Glutamatergic neuron (in vitro differentiated cells): ENCODE results near the gene DNAJB9. TPM values are rescaled to one million over a fixed set of nuclear protein-coding genes. Genes with fewer than 3 reads are reported as not detected.

Experiments
- DNase-seq: peaks from one replicate; pipeline ENCODE4 v3.0.0; 2022
- H3K27ac Mint-ChIP-seq: one replicate; pipeline ENCODE4 v1.8.0; 2020; ENCODE audit warnings: mild to moderate bottlenecking, mixed read lengths, inconsistent platforms; ENCODE audit not compliant: unreplicated experiment
- H3K27me3 Mint-ChIP-seq: one replicate; pipeline ENCODE4 v1.8.0; 2020; ENCODE audit warnings: mild to moderate bottlenecking, moderate library complexity, mixed read lengths, inconsistent platforms; ENCODE audit not compliant: unreplicated experiment
- H3K36me3 Mint-ChIP-seq: one replicate; pipeline ENCODE4 v1.8.0; 2020; ENCODE audit warnings: mild to moderate bottlenecking, mixed read lengths, inconsistent platforms; ENCODE audit not compliant: unreplicated experiment
- H3K4me1 Mint-ChIP-seq: one replicate; pipeline ENCODE4 v1.8.0; 2020; ENCODE audit warnings: mild to moderate bottlenecking, low read depth, mixed read lengths, inconsistent platforms; ENCODE audit not compliant: unreplicated experiment
- H3K4me3 Mint-ChIP-seq: one replicate; pipeline ENCODE4 v1.8.0; 2020; ENCODE audit warnings: mild to moderate bottlenecking, mixed read lengths, inconsistent platforms; ENCODE audit not compliant: unreplicated experiment
- H3K9me3 Mint-ChIP-seq: one replicate; pipeline ENCODE4 v1.8.0; 2020; ENCODE audit warnings: mild to moderate bottlenecking, moderate library complexity, mixed read lengths, inconsistent platforms; ENCODE audit not compliant: unreplicated experiment
- total RNA-seq: library from RNA; stranded (reverse); fragmentation: NEBNext Ultra II Directional; extraction: Animal tissue kit (Norgen Biotek cat#: 25700); gene quantifications from one replicate; pipeline ENCODE4 v1.2.1, GENCODE V29; 2021; ENCODE audit not compliant: unreplicated experiment
- TF ChIP-seq, protein P1 (sequence below): fragments of 200-600 bp; sonication (generic); IDR thresholded peaks from one replicate; pipeline ENCODE4 v1.5.0; 2021; ENCODE audit not compliant: partially characterized antibody, unreplicated experiment

DNAJB9 gene
- total RNA-seq, 1 donor from 2014 or later = 21.6 TPM

DNA sequence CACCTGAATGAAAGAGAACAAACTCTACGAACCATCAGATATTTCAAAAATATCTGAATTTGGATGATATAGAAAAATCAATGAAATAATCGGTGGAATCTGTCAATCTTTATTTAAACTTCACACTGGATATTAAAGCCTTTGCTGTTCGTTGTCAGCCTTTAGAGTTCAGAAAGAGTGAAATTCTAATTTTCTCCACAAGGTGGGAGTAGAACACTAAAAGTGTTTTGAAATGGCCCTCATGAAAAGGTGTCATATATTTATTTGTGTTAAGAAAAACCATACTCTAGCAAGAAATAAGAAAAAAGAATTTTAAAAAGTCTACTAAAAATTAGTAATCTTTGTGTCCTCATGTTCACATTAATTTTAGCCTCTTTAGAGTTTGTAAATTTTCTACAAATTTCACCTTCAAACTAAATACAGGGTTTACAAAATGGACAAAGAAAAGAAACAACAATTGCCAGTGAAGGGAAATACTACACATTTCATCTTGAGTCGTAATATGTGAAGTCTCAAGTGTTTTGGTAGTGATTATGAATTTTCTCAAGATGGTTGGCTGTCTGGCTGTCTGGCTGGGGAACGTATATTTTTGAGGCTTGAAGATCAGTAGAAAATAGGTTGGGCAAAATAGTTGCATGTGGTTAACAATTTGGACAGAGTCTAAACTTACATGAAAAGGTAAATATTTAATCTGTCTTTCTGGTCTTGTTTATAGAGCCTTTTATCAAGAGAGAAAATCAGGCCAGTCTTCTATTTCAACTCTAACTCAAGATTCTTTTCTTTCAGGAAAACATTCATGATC is 43.7 kb downstream of the DNAJB9 start:
- DNase-seq = no peak
- H3K27ac Mint-ChIP-seq = no peak overlapping the region

DNA sequence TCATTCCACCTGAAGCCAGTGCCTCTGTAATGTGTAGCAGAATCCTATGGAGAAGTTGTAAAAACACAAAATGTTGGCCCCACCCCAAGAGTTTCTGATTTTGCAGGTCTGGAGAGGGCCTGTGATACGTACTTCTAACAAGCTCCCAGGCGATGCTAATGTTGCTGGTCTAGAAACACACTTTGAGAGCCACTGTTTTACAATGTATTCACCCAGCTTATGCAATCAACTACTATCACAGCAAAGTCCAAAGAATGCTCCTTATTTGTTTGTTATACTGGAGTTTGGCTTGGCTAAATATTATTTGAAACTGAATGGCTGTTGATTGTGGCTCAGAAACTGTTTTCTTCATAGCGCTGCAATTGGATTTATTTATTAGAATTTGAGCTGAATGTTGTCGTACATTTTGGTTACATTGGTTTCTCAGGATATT is 44.3 kb downstream of the DNAJB9 start:
- TF ChIP-seq, protein P1, sequence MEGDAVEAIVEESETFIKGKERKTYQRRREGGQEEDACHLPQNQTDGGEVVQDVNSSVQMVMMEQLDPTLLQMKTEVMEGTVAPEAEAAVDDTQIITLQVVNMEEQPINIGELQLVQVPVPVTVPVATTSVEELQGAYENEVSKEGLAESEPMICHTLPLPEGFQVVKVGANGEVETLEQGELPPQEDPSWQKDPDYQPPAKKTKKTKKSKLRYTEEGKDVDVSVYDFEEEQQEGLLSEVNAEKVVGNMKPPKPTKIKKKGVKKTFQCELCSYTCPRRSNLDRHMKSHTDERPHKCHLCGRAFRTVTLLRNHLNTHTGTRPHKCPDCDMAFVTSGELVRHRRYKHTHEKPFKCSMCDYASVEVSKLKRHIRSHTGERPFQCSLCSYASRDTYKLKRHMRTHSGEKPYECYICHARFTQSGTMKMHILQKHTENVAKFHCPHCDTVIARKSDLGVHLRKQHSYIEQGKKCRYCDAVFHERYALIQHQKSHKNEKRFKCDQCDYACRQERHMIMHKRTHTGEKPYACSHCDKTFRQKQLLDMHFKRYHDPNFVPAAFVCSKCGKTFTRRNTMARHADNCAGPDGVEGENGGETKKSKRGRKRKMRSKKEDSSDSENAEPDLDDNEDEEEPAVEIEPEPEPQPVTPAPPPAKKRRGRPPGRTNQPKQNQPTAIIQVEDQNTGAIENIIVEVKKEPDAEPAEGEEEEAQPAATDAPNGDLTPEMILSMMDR = no peak
- Mint-ChIP-seq H3K4me3 (no peak overlapping the region), H3K4me1 (peaks cover 13% of the 10 kb centered on the region), H3K9me3 (no peaks in the 10 kb centered on the region), H3K36me3 (no peaks in the 10 kb centered on the region), H3K27me3 (peaks cover 2% of the 10 kb centered on the region), H3K27ac (no peak overlapping the region)
- no peak for DNase-seq

More for the DNA sequence above, 43.7 kb downstream of the DNAJB9 start:
- TF ChIP-seq, protein P1 = peak; percentile 88
- H3K36me3 Mint-ChIP-seq = no peaks in the 10 kb centered on the region
- H3K9me3 Mint-ChIP-seq = no peaks in the 10 kb centered on the region
- H3K27me3 Mint-ChIP-seq = peaks cover 2% of the 10 kb centered on the region
- peaks cover 13% of the 10 kb centered on the region for H3K4me1 Mint-ChIP-seq
- no peak overlapping the region for H3K4me3 Mint-ChIP-seq

DNA sequence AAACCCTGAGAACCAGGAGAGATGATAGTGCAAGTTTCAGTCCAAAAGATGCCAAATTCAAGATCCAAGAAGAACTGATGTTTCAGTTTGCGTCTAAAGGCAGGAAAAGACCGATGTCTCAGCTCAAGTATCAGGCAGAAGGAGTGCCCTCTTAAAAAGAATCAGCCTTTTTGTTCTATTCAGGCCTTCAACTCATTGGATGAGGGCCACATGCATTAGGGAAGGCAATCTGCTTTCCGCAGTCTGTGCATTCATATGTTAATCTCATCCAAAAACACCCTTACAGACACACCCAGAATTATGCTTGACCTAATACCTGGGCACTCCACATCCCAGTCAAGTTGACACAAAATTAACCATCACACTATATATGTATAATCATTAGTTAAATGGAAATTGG is 45.2 kb downstream of the DNAJB9 start:
- no peaks in the 10 kb centered on the region for H3K9me3 Mint-ChIP-seq
- peak overlapping the region; percentile 16 for H3K27ac Mint-ChIP-seq
- TF ChIP-seq, protein P1 = no peak
- H3K27me3 Mint-ChIP-seq = peaks cover 2% of the 10 kb centered on the region
- no peak for DNase-seq
- H3K4me3 Mint-ChIP-seq = no peak overlapping the region
- H3K4me1 Mint-ChIP-seq = peaks cover 13% of the 10 kb centered on the region
- H3K36me3 Mint-ChIP-seq = no peaks in the 10 kb centered on the region

DNA sequence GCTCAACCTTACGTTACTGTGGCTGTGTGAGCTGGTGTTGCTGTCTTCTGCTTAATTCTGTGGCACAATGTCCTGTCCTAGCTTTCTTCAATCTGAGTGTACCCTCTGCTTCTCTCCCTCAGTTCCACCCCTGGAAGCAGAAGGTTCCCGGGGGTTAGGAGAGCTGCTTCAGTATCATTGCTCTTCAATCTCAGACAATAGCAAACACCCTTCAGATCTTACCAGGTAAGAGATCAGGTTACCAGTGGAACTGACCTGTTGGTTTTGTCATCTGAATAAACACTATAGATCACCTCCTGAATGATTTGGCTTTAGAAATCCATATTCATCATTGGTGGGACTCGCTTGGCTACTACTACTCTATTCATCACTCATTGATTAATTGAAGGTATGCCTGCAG is 48.4 kb downstream of the DNAJB9 start:
- no peak overlapping the region for H3K4me3 Mint-ChIP-seq
- no peak overlapping the region for H3K27ac Mint-ChIP-seq

DNA sequence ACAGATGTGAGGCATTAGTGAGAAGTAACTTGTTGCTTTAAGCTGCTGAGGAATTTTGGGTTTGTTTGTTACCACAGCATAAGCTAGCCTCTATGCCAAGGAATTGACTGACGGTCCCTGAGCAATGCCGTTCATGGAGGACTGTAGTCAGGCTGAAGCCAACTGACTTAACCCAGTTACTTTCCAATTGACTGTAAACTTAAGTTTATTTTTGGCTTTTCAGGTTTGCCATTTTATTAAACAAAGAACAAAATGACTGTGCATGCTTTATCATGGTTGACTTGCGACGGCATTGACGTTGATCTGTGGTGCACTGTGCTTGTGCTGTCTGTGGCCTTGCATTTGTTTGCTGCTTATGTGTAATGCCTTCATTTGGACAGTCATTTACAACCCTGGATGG is 53.5 kb downstream of the DNAJB9 start:
- Mint-ChIP-seq H3K4me3 (no peak overlapping the region), H3K9me3 (no peaks in the 10 kb centered on the region), H3K27me3 (peaks cover 3% of the 10 kb centered on the region), H3K27ac (no peak overlapping the region), H3K36me3 (peaks cover 15% of the 10 kb centered on the region), H3K4me1 (peaks cover 5% of the 10 kb centered on the region)
- no peak for DNase-seq
- TF ChIP-seq, protein P1 = no peak

More for the DNA sequence above, 48.4 kb downstream of the DNAJB9 start:
- Mint-ChIP-seq H3K4me1 (peaks cover 14% of the 10 kb centered on the region), H3K9me3 (no peaks in the 10 kb centered on the region), H3K27me3 (peaks cover 6% of the 10 kb centered on the region), H3K36me3 (no peaks in the 10 kb centered on the region)
- no peak for DNase-seq
- TF ChIP-seq, protein P1 = no peak
